GM12892 (cell line): ENCODE results near the gene MORC2.

Source experiments
- POLR2A ChIP-seq: IDR thresholded peaks from 2 replicates; pipeline ENCODE4 v1.6.1; 2011; ENCODE audit warnings: low read depth, low read length, control low read depth
- POLR2AphosphoS5 ChIP-seq: IDR thresholded peaks from 2 replicates; pipeline ENCODE4 v1.6.1; 2011; ENCODE audit warnings: low read depth, low read length, control low read depth
- TAF1 ChIP-seq: IDR thresholded peaks from 2 replicates; pipeline ENCODE4 v1.6.1; 2011; ENCODE audit warnings: low read depth, mild to moderate bottlenecking, control low read depth, low read length, borderline replicate concordance

DNA sequence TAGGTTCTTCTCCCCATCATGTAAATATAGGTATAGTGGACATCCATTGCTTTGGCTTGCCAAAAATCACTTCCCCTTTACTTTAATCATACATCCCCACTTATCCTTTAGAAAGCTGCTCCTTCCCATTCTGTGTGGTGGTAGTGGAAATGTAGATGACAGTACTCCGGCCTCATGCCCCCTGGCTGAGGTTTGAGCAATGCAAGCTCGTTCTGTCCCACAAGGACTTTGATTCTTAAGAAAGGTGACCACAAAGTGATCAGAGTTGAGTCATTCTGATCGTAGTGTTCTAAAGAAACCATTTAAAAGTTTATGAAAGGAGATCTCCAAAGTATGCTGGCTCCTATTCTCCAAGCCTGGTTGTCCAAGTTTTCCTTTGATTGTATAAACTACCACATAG is 11.4 kb upstream of the MORC2 start:
- TF ChIP-seq TAF1 (no peak), POLR2A (no peak), POLR2AphosphoS5 (no peak)
